LNCAP (cell line): ENCODE data around the gene TOGARAM2.

Source experiments
- TF ChIP-seq, protein P1 (sequence below): fragments of 450-650 bp; IDR thresholded peaks from 2 replicates; pipeline ENCODE4 v1.5.1; 2017; ENCODE audit warnings: mild to moderate bottlenecking

The TOGARAM2 gene

DNA sequence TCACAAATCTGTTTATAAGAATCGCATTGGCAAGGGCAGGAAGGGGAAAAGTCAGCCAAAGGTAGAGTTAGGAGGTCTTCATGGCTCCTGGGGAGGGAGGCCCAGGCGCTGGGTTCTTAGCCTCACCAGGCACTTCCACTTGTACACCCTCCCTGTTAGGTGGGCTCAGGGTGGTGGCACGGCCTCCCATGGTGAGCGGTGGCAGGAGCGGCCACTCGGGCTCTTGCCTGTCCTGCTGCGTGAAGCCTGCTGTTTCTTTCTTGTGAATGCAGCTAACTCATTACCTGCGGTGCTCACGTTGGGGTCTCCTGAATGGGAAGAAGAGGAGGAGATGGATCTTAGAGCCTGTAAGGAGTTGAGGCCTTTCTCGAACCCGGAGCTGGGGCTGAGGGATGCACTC lies 40.8 kb downstream of the TOGARAM2 start:
- TF ChIP-seq, protein P1, sequence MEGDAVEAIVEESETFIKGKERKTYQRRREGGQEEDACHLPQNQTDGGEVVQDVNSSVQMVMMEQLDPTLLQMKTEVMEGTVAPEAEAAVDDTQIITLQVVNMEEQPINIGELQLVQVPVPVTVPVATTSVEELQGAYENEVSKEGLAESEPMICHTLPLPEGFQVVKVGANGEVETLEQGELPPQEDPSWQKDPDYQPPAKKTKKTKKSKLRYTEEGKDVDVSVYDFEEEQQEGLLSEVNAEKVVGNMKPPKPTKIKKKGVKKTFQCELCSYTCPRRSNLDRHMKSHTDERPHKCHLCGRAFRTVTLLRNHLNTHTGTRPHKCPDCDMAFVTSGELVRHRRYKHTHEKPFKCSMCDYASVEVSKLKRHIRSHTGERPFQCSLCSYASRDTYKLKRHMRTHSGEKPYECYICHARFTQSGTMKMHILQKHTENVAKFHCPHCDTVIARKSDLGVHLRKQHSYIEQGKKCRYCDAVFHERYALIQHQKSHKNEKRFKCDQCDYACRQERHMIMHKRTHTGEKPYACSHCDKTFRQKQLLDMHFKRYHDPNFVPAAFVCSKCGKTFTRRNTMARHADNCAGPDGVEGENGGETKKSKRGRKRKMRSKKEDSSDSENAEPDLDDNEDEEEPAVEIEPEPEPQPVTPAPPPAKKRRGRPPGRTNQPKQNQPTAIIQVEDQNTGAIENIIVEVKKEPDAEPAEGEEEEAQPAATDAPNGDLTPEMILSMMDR = no peak

DNA sequence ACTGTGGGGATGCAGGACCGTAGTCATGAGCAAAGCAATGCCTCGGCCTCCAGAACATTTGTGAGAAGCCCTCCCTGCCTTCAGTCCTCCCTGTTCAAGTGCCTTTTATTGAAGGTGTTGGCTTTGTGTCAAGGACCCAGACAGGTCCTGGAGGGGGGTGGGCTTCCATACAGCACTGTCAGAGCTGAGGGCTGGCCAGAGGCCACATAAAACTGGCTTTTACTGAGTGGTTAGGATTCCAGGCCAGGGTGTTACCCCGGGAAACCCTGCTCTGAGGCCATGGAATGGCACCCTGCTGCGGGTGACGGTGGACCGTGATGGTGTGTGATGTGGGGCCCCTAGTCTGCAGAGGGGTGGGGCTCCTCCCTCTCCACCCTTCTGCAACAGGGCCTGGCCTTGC lies 41.6 kb downstream of the TOGARAM2 start:
- TF ChIP-seq, protein P1 = no peak

DNA sequence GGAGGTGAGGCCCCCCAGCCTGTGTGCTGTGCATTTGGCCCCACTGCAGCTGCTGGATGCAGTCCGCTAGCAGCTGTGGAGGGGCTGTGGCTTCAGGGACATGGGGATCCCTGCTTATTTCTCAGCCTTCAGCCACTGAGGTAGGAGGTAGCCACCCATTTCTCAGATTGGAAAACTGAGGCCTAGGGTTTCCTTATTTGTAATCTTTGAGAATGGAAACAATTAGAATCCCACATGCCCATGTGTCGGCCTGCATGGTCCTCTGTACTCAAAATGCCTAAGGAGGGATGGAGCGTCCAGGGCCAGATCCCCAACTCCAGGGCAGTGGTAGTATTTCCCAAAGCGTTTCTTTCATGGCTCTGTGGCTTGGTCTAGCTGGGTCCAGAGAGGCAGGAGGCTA lies 42.1 kb downstream of the TOGARAM2 start:
- TF ChIP-seq, protein P1 = no peak

DNA sequence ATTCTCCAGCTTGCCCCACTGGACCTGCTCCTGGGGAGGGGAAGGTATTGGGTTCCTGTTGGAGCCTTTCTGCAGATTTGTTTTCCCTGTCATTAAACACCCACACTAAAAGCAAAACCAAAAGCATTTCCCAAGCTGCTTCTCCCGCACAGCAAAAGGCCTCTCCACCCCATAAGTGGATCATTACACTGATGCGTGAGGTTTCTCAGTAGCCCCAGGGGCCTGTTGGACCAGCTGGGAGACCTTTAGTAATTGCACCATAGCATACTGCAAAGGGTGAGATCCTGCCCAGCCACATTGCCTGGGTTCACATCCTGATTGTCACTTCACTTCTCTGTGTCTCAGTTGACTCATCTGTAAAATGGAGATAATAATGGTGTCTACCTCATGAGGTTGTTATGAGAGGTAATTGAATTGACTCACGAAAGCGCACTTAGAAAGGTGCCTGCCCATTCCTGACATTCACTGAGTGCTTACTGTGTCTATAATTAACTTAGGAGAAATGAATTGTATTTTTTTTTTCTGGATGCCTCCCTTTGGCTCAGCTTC lies 43.9 kb downstream of the TOGARAM2 start:
- TF ChIP-seq, protein P1 = no peak

DNA sequence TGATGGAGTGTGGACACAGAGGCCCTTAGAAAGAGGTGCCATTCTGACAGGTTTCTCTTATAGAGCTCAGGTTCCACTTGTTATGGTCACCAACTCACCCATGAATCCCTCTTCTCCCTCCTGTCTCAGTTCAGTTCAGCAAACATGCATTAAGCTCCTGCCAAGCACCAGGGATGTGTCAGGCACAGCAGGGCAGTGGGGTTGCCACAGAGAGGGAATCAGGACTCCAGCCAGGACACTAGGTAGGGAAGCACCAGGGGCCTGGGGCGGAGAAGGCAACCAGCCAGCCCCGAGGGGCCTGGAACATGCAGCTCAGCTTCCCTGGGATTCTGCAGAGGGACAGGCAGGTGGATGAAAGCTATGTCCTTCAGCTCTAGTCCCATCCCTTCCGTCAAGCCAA lies 44.6 kb downstream of the TOGARAM2 start:
- TF ChIP-seq, protein P1 = no peak

DNA sequence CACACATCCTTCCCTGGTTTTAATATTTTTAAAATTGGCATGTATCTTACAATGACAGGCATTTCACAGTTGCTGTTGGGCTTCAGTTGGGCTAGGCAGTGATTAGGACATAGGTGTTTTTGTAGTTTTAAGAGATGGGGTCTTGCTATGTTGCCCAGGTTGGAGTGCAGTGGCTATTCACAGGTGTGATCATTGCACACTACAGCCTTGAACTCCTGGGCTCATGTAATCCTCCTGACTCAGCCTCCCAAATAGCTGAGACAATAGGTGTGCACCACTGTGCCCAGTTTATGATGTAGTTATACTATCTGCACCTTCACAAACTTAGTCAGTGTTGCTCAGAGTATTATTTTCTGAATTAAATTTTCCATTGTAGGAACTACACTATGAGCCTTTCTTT lies 49.9 kb downstream of the TOGARAM2 start:
- TF ChIP-seq, protein P1 = no peak

DNA sequence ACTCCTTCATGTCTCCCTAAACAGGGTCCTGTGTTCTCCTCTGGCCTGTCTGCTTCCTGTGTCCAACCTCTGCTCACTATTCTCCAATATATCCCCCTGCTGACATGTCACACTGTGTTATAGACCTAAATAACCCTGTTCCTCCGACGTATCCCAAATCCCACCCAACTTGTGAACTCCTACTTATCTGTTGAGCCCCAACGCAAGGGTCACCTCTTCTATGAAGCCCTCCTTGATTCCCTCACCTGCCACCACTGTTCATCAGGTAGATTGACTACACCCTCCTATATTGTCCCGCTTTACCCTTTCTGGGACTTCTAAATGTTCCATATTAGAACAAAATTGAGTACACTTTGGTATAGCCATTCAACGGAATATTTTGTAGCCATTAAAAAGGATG lies 51.1 kb downstream of the TOGARAM2 start:
- TF ChIP-seq, protein P1 = no peak

DNA sequence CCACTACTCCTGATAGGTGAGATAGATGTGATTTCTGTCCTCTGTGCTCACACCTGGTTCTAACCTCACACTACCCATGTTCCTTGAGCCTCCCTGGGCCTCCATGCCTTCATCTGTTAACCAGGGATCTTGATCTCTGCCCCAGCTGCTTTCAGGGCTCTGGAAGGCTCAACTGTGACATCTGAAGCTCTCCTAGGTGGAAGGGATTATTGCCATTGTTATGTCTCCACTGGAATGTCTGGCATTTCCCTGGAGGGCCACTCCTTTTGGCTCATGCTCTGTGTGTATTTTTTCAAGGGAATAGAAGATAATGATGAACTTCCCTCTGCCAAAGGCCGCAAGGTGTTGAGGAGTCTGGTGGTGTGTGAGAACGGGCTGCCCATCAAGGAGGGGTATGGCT lies 52.1 kb downstream of the TOGARAM2 start:
- TF ChIP-seq, protein P1 = no peak
